Testis (tissue), 2 donors: Measurements from ENCODE around the gene SMAD1.

ENCODE experiments used
- POLR2A ChIP-seq: fragments of 450-650 bp; IDR thresholded peaks from one replicate; pipeline ENCODE4 v1.6.1; 2017; ENCODE audit warnings: antibody characterized with exemption, mild to moderate bottlenecking, moderate library complexity
- TF ChIP-seq, protein P1 (sequence below), 3 experiments: fragments of 450-650 bp in 2 of 3; fragments of 200-600 bp in 1 of 3; sonication (generic) in 1 of 3; IDR thresholded peaks; one replicate each; pipeline ENCODE4 v1.5.1; 2016 to 2019; ENCODE audit warnings: antibody characterized with exemption in 3 of 3, mild to moderate bottlenecking in 2 of 3, moderate library complexity in 1 of 3

DNA sequence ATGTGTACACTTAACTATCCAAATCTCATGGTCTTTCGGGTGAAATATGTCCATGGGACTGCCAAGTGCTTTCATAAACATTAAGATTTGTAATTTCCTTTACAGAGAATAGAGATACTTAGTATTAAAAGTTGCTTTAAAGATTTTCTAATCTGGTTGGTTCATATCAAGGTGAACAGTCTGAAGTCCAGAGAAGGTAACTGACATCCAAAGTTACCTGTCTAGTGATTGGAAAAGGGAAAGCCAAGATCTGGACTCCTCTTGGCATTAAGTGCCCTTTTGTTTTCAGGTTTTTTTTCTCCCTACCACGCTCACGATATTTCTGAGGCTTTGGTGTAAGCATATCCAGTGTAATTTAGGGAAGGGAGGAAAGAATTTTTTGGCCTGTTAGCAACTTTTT is 5.0 kb downstream of the SMAD1 start:
- TF ChIP-seq, protein P1, sequence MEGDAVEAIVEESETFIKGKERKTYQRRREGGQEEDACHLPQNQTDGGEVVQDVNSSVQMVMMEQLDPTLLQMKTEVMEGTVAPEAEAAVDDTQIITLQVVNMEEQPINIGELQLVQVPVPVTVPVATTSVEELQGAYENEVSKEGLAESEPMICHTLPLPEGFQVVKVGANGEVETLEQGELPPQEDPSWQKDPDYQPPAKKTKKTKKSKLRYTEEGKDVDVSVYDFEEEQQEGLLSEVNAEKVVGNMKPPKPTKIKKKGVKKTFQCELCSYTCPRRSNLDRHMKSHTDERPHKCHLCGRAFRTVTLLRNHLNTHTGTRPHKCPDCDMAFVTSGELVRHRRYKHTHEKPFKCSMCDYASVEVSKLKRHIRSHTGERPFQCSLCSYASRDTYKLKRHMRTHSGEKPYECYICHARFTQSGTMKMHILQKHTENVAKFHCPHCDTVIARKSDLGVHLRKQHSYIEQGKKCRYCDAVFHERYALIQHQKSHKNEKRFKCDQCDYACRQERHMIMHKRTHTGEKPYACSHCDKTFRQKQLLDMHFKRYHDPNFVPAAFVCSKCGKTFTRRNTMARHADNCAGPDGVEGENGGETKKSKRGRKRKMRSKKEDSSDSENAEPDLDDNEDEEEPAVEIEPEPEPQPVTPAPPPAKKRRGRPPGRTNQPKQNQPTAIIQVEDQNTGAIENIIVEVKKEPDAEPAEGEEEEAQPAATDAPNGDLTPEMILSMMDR (IDR thresholded peaks at IDR 0.05) = no peak
- TF ChIP-seq POLR2A = no peak
